ENCODE measurements around the gene GPC5. TPM values are rescaled to one million over a fixed set of nuclear protein-coding genes. Genes with fewer than 3 reads are reported as not detected.
"Not testable (repeated sequence)": the region's sequence is repeated elsewhere in the genome, so short reads cannot be mapped to it uniquely, and the experiment has no call there.

The GPC5 gene
- total RNA-seq, 1 donor from 2014 or later: 0.17 TPM

DNA sequence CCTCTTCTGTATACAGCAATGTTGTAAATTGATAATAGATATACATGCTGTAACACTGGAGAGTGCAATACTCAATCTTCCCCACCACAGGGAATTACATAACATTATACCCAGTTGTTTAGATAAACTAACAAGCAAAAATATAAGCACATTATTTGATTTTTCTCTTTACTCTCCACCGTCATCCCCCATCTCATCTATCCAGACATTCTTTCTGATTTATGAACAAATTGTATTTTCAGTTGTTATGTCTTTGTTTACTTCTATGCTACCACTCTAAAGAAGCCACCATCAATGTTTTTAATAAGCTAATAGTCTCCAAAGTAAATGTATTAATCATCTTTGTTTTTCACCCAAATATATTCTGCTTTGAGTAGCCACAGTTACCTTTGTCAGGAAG is 1337.5 kb downstream of the GPC5 start:
- no peak for DNase-seq (ENCODE audit: low read depth)
- no peak overlapping the region for H3K4me3 ChIP-seq (ENCODE audit: low read depth, low read length)
- H3K36me3 ChIP-seq (ENCODE audit: control insufficient read depth, insufficient read depth, low read length): no peaks in the 10 kb centered on the region
- no peaks in the 10 kb centered on the region for H3K27me3 ChIP-seq (ENCODE audit: control insufficient read depth, insufficient read depth, low read length)
- TF ChIP-seq, protein P1, sequence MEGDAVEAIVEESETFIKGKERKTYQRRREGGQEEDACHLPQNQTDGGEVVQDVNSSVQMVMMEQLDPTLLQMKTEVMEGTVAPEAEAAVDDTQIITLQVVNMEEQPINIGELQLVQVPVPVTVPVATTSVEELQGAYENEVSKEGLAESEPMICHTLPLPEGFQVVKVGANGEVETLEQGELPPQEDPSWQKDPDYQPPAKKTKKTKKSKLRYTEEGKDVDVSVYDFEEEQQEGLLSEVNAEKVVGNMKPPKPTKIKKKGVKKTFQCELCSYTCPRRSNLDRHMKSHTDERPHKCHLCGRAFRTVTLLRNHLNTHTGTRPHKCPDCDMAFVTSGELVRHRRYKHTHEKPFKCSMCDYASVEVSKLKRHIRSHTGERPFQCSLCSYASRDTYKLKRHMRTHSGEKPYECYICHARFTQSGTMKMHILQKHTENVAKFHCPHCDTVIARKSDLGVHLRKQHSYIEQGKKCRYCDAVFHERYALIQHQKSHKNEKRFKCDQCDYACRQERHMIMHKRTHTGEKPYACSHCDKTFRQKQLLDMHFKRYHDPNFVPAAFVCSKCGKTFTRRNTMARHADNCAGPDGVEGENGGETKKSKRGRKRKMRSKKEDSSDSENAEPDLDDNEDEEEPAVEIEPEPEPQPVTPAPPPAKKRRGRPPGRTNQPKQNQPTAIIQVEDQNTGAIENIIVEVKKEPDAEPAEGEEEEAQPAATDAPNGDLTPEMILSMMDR (IDR thresholded peaks at IDR 0.05; ENCODE audit: insufficient read depth, low read length, poor library complexity, severe bottlenecking): no peak

- Histone ChIP-seq H3K27me3 (ENCODE audit: control insufficient read depth, insufficient read depth, low read length) (no peaks in the 10 kb centered on the region), H3K36me3 (ENCODE audit: control insufficient read depth, insufficient read depth, low read length) (no peaks in the 10 kb centered on the region), H3K4me3 (ENCODE audit: low read depth, low read length) (no peak overlapping the region)
- TF ChIP-seq, protein P1 (IDR thresholded peaks at IDR 0.05; ENCODE audit: insufficient read depth, low read length, poor library complexity, severe bottlenecking): no peak
- no peak for DNase-seq (ENCODE audit: low read depth)
Measured at GRCh38 chr13:92739306-92739818, 1340.9 kb downstream of the GPC5 start.

DNA sequence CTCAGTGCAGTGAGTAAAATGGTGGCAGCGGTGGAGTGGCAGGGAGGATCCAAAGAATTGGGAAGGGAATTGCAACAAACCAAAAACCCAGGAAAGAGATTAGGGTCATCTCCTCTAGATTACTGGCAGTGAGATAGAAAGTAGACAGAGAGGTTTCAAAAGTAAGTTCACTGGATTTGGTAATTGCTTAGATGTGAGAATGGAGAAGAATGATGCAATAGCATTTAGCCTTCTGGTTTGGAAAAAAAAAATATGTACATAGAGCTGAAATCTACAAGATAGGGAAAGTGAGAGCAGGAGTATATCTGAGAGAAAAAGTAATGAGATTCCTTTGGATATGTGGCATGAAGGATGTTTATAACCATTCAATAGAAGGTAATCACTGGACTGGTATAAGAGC is 1345.6 kb downstream of the GPC5 start:
- TF ChIP-seq, protein P1 (IDR thresholded peaks at IDR 0.05; ENCODE audit: insufficient read depth, low read length, poor library complexity, severe bottlenecking): no peak
- Histone ChIP-seq H3K36me3 (ENCODE audit: control insufficient read depth, insufficient read depth, low read length) (no peaks in the 10 kb centered on the region), H3K27me3 (ENCODE audit: control insufficient read depth, insufficient read depth, low read length) (no peaks in the 10 kb centered on the region), H3K4me3 (ENCODE audit: low read depth, low read length) (no peak overlapping the region)
- DNase-seq (ENCODE audit: low read depth): no peak

GRCh38 chr13:92745258-92745657 is 1346.8 kb downstream of the GPC5 start:
- H3K36me3 ChIP-seq (ENCODE audit: control insufficient read depth, insufficient read depth, low read length): no peaks in the 10 kb centered on the region
- H3K27me3 ChIP-seq (ENCODE audit: control insufficient read depth, insufficient read depth, low read length): no peaks in the 10 kb centered on the region
- H3K4me3 ChIP-seq (ENCODE audit: low read depth, low read length): no peak overlapping the region
- TF ChIP-seq, protein P1 (IDR thresholded peaks at IDR 0.05; ENCODE audit: insufficient read depth, low read length, poor library complexity, severe bottlenecking): no peak
- no peak for DNase-seq (ENCODE audit: low read depth)

- not testable (repeated sequence) for DNase-seq (ENCODE audit: low read depth); H3K27me3 ChIP-seq (ENCODE audit: control insufficient read depth, insufficient read depth, low read length); H3K4me3 ChIP-seq (ENCODE audit: low read depth, low read length); H3K36me3 ChIP-seq (ENCODE audit: control insufficient read depth, insufficient read depth, low read length)
Measured at GRCh38 chr13:92752705-92753104, 1354.3 kb downstream of the GPC5 start.

DNA sequence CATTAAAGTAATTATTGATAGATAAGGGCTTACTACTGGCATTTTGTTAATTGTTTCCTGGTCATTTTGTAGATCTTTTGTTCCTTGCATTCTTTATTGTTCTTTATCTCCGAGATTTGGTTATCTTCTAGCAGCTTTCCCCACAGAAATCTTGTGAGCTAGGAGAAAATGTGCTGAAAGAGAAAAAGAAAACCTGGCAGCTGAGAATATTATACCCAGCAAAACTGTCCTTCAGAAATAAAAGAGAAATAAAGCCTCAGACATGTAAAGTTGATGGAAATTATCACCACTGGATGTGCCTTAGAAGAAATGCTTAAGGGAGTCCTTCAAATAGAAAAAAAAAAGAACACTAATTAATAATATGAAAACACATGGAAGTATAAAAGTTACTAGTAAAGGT is 1363.3 kb downstream of the GPC5 start:
- TF ChIP-seq, protein P1 (IDR thresholded peaks at IDR 0.05; ENCODE audit: insufficient read depth, low read length, poor library complexity, severe bottlenecking): no peak
- Histone ChIP-seq H3K27me3 (ENCODE audit: control insufficient read depth, insufficient read depth, low read length) (no peaks in the 10 kb centered on the region), H3K36me3 (ENCODE audit: control insufficient read depth, insufficient read depth, low read length) (no peaks in the 10 kb centered on the region), H3K4me3 (ENCODE audit: low read depth, low read length) (no peak overlapping the region)
- no peak for DNase-seq (ENCODE audit: low read depth)
